ENCODE measurements around the gene FHOD1. TPM values are rescaled to one million over a fixed set of nuclear protein-coding genes. Genes with fewer than 3 reads are reported as not detected.

The FHOD1 gene
- polyA plus RNA-seq, 1 of the 3 experiments (the other 2 are of a cell fraction) = 70.9 TPM

- TF ChIP-seq, protein P1, sequence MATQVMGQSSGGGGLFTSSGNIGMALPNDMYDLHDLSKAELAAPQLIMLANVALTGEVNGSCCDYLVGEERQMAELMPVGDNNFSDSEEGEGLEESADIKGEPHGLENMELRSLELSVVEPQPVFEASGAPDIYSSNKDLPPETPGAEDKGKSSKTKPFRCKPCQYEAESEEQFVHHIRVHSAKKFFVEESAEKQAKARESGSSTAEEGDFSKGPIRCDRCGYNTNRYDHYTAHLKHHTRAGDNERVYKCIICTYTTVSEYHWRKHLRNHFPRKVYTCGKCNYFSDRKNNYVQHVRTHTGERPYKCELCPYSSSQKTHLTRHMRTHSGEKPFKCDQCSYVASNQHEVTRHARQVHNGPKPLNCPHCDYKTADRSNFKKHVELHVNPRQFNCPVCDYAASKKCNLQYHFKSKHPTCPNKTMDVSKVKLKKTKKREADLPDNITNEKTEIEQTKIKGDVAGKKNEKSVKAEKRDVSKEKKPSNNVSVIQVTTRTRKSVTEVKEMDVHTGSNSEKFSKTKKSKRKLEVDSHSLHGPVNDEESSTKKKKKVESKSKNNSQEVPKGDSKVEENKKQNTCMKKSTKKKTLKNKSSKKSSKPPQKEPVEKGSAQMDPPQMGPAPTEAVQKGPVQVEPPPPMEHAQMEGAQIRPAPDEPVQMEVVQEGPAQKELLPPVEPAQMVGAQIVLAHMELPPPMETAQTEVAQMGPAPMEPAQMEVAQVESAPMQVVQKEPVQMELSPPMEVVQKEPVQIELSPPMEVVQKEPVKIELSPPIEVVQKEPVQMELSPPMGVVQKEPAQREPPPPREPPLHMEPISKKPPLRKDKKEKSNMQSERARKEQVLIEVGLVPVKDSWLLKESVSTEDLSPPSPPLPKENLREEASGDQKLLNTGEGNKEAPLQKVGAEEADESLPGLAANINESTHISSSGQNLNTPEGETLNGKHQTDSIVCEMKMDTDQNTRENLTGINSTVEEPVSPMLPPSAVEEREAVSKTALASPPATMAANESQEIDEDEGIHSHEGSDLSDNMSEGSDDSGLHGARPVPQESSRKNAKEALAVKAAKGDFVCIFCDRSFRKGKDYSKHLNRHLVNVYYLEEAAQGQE (IDR thresholded peaks at IDR 0.05; ENCODE audit: low read depth, low read length) = no peak
- no peak for TF ChIP-seq NFIC (IDR thresholded peaks at IDR 0.05; ENCODE audit: borderline replicate concordance)
- no peak for TF ChIP-seq MXI1 (IDR thresholded peaks at IDR 0.05; ENCODE audit: low read depth, low read length)
Measured at GRCh38 chr16:67191411-67191994, 55.8 kb downstream of the FHOD1 start (continued).

GRCh38 chr16:67190448-67191399, 56.6 kb downstream of the FHOD1 start:
- TF ChIP-seq FOXJ3 (CRISPR knock-in tag; IDR thresholded peaks at IDR 0.05) (no peak), RAD21 (IDR thresholded peaks at IDR 0.05; ENCODE audit: low read length) (no peak), NRF1 (IDR thresholded peaks at IDR 0.05; ENCODE audit: low read depth, low read length) (no peak), CHD2 (IDR thresholded peaks at IDR 0.05; ENCODE audit: low read length, partially characterized antibody) (no peak), GATA2 (CRISPR knock-in tag; IDR thresholded peaks at IDR 0.05) (no peak), SMC3 (IDR thresholded peaks at IDR 0.05; ENCODE audit: low read depth, low read length) (no peak), JUND (IDR thresholded peaks at IDR 0.05) (no peak)
- TF ChIP-seq, protein P2, sequence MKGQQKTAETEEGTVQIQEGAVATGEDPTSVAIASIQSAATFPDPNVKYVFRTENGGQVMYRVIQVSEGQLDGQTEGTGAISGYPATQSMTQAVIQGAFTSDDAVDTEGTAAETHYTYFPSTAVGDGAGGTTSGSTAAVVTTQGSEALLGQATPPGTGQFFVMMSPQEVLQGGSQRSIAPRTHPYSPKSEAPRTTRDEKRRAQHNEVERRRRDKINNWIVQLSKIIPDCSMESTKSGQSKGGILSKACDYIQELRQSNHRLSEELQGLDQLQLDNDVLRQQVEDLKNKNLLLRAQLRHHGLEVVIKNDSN (IDR thresholded peaks at IDR 0.05; ENCODE audit: borderline replicate concordance, low read depth) = no peak
- TF ChIP-seq, protein P3, sequence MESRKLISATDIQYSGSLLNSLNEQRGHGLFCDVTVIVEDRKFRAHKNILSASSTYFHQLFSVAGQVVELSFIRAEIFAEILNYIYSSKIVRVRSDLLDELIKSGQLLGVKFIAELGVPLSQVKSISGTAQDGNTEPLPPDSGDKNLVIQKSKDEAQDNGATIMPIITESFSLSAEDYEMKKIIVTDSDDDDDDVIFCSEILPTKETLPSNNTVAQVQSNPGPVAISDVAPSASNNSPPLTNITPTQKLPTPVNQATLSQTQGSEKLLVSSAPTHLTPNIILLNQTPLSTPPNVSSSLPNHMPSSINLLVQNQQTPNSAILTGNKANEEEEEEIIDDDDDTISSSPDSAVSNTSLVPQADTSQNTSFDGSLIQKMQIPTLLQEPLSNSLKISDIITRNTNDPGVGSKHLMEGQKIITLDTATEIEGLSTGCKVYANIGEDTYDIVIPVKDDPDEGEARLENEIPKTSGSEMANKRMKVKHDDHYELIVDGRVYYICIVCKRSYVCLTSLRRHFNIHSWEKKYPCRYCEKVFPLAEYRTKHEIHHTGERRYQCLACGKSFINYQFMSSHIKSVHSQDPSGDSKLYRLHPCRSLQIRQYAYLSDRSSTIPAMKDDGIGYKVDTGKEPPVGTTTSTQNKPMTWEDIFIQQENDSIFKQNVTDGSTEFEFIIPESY (IDR thresholded peaks at IDR 0.05; ENCODE audit: borderline replicate concordance, low read depth) = no peak
- TF ChIP-seq, protein P1 (IDR thresholded peaks at IDR 0.05; ENCODE audit: low read depth, low read length) = no peak
- Histone ChIP-seq H3K4me2 (no peak overlapping the region; the same call in 1 of the 2 replicates), H3K79me2 (ENCODE audit: insufficient read depth) (peaks cover 41% of the 10 kb centered on the region), H2AFZ (ENCODE audit: low read depth) (no peak overlapping the region), H3K27me3 (ENCODE audit: insufficient read depth) (no peaks in the 10 kb centered on the region), H3K36me3 (replicated peaks in 1 of 2; ENCODE audit: control insufficient read depth in 1 of 2, insufficient read depth in 2 of 2, low read length in 1 of 2) (peaks cover 12 to 27% of the 10 kb centered on the region in 2 experiments), H3K9me2 (no peaks in the 10 kb centered on the region), H3K9me3 (no peaks in the 10 kb centered on the region), H3F3A (replicated peaks; ENCODE audit: insufficient read depth) (peaks cover 24% of the 10 kb centered on the region), H3K27ac (ENCODE audit: low read depth in 2 of 2, low read length in 1 of 2) (no peak overlapping the region), H4K20me1 (ENCODE audit: insufficient read depth) (peaks cover 21% of the 10 kb centered on the region), H3K9ac (no peak overlapping the region), H3K4me3 (ENCODE audit: low read depth in 2 of 2, low read length in 1 of 2) (no peak overlapping the region), H3K4me1 (ENCODE audit: control insufficient read depth in 1 of 2, insufficient read depth in 2 of 2, low read depth in 1 of 2, low read length in 1 of 2) (peaks cover 22 to 27% of the 10 kb centered on the region in 2 experiments)
- DNase-seq = no peak
- ChIA-PET CTCF (interaction anchor here (1.4 to 3.5 kb wide), 3 partner anchors 35 to 213 kb away, joined by 3 to 11 read pairs (median 9); no protein-coding TSS in a partner anchor), POLR2A (interaction anchor here (1.2 kb wide), 1 partner anchor 30 kb away, joined by 3 read pairs; no protein-coding TSS in a partner anchor)
- 80% methylated on average over 13 of the region's 13 CpGs for WGBS (ENCODE audit: low lambda C conversion rate)
